Measurements from ENCODE around the gene ITIH1. TPM values are rescaled to one million over a fixed set of nuclear protein-coding genes. Genes with fewer than 3 reads are reported as not detected.

ITIH1 gene
- total and polyA plus RNA-seq, 2 experiments from 2014 or later: not detected

DNA sequence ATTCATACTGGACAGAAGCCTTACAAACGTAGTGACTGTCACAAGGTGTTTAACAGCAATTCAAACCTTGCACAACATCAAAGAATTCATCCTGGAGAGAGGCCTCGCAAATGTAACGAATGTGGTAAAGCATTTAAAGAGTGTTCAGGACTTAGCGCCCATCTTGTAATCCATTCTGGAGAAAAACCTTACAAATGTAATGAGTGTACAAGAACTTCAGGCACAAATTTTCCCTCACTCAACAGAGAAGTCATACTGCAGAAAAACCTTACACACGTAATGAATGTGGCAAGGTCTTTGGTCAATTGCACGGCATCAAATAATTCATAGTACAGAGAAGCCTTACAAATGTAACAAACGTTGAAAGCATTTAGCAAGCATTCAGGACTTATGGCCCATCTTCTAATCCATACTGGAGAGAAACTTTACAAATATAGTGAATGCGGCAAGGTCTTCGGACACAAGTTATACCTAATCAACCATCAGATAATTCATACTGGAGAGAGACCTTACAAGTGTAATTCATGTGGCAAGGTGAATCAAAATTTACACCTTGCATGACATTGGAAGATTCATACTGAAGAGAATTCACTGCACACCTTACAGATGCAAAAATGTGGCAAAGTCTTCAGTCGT lies 44.0 kb upstream of the ITIH1 start:
- DNase-seq: no peak
- in situ Hi-C loops (cut with MboI): no loop called here
- no peak overlapping the region for H3K27ac ChIP-seq

DNA sequence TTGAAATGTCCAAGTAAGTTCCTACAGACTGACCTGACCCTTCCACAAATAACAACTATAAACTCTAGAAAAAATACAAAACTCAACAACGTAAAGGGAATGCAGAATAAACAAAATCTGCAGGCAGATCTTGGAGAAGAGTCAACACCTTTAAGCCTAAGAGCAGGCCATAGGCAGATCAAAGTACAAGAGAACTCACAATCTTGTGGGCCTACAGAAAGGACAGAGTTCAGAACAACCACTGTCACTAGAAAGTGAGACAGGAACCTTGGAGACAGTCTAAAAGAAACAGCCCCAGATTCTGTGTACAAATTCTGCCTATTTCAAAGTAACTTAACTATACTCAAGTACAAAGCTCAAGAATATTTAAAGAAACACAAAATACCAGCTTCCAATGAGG lies 37.7 kb upstream of the ITIH1 start:
- no peaks in the 10 kb centered on the region for H3K79me2 ChIP-seq (ENCODE audit: insufficient read depth)
- WGBS, 2 experiments (ENCODE audit: low coverage in 1 of 2, low lambda C conversion rate in 2 of 2, missing lambda C conversion rate in 2 of 2): 93 to 97% methylated on average over 1 of the region's 1 CpG
- H3K27ac ChIP-seq: no peak overlapping the region

More for the DNA sequence above, 44.0 kb upstream of the ITIH1 start:
- H3K9ac ChIP-seq: no peak overlapping the region
- no peak overlapping the region for H3K4me3 ChIP-seq
- H3K4me1 ChIP-seq (ENCODE audit: insufficient read depth): no peaks in the 10 kb centered on the region
- TF ChIP-seq EZH2phosphoT487 (IDR thresholded peaks at IDR 0.05; ENCODE audit: insufficient read depth, low read depth) (no peak), EZH2 (IDR thresholded peaks at IDR 0.05; ENCODE audit: insufficient read depth, poor library complexity, severe bottlenecking) (no peak)
- H3F3A ChIP-seq (ENCODE audit: insufficient read depth): no peaks in the 10 kb centered on the region
- no peaks in the 10 kb centered on the region for H3K9me3 ChIP-seq (ENCODE audit: low read depth)
- H4K20me1 ChIP-seq (ENCODE audit: insufficient read depth): no peaks in the 10 kb centered on the region
- H3K4me2 ChIP-seq (ENCODE audit: unreplicated experiment): no peak overlapping the region
- no peak overlapping the region for H2AFZ ChIP-seq
- H3K9me2 ChIP-seq (ENCODE audit: insufficient read depth): no peaks in the 10 kb centered on the region
- peaks cover 33% of the 10 kb centered on the region for H3K36me3 ChIP-seq (ENCODE audit: low read depth)
- no peaks in the 10 kb centered on the region for H3K27me3 ChIP-seq (replicated peaks; ENCODE audit: insufficient read depth)
- no peaks in the 10 kb centered on the region for H3K79me2 ChIP-seq (ENCODE audit: insufficient read depth)
- 91 to 95% methylated on average over 10 of the region's 10 CpGs for WGBS, 2 experiments (ENCODE audit: low coverage in 1 of 2, low lambda C conversion rate in 2 of 2, missing lambda C conversion rate in 2 of 2)

DNA sequence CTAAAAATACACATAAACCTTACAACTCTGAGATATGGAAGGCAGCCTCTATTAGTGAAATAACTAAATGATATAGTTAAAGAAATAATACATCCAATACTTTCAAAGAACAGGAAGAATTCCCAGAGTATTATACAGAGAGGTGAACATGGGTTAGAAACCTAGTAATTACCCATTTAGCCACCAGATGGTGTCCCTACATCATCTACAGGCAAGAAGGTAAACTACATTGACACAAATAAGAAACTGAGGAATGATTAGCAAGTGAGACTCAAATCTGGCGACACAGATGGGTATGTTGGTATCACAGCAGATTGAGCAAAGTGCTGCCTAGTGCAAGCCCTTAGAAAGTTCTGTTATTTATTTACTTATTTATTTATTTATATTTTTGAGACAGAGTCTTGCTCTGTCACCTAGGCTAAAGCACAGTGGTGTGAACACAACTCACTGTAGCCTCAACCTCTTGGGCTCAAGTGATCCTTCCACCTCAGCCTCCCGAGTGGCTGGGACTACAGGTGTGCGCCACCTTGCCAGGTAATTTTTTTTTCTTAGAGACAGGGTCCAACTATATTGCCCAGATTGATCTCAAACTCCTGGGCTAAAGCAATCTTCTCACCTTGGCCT lies 34.9 kb upstream of the ITIH1 start:
- H3K79me2 ChIP-seq (ENCODE audit: insufficient read depth): no peaks in the 10 kb centered on the region
- H3F3A ChIP-seq (ENCODE audit: insufficient read depth): no peaks in the 10 kb centered on the region
- H4K20me1 ChIP-seq (ENCODE audit: insufficient read depth): no peaks in the 10 kb centered on the region
- DNase-seq: peak; percentile 43
- no peaks in the 10 kb centered on the region for H3K27me3 ChIP-seq (replicated peaks; ENCODE audit: insufficient read depth)
- TF ChIP-seq EZH2phosphoT487 (IDR thresholded peaks at IDR 0.05; ENCODE audit: insufficient read depth, low read depth) (no peak), EZH2 (IDR thresholded peaks at IDR 0.05; ENCODE audit: insufficient read depth, poor library complexity, severe bottlenecking) (no peak)
- no peak overlapping the region for H3K4me2 ChIP-seq (ENCODE audit: unreplicated experiment)
- no peak overlapping the region for H3K9ac ChIP-seq
- no peak overlapping the region for H3K4me3 ChIP-seq
- H3K9me3 ChIP-seq (ENCODE audit: low read depth): no peaks in the 10 kb centered on the region
- H2AFZ ChIP-seq: no peak overlapping the region
- in situ Hi-C loops (cut with MboI): no loop called here
- H3K9me2 ChIP-seq (ENCODE audit: insufficient read depth): no peaks in the 10 kb centered on the region
- 75 to 80% methylated on average over 3 of the region's 3 CpGs for WGBS, 2 experiments (ENCODE audit: low coverage in 1 of 2, low lambda C conversion rate in 2 of 2, missing lambda C conversion rate in 2 of 2)
- H3K27ac ChIP-seq: no peak overlapping the region
- no peaks in the 10 kb centered on the region for H3K4me1 ChIP-seq (ENCODE audit: insufficient read depth)
- peaks cover 20% of the 10 kb centered on the region for H3K36me3 ChIP-seq (ENCODE audit: low read depth)

More for the DNA sequence above, 37.7 kb upstream of the ITIH1 start:
- Histone ChIP-seq H3K27me3 (replicated peaks; ENCODE audit: insufficient read depth) (no peaks in the 10 kb centered on the region), H3K4me2 (ENCODE audit: unreplicated experiment) (no peak overlapping the region), H3K36me3 (ENCODE audit: low read depth) (peaks cover 15% of the 10 kb centered on the region), H3K4me3 (no peak overlapping the region), H3F3A (ENCODE audit: insufficient read depth) (no peaks in the 10 kb centered on the region), H2AFZ (no peak overlapping the region), H3K9me2 (ENCODE audit: insufficient read depth) (no peaks in the 10 kb centered on the region), H3K4me1 (ENCODE audit: insufficient read depth) (no peaks in the 10 kb centered on the region), H3K9me3 (ENCODE audit: low read depth) (no peaks in the 10 kb centered on the region), H4K20me1 (ENCODE audit: insufficient read depth) (no peaks in the 10 kb centered on the region), H3K9ac (no peak overlapping the region)
- in situ Hi-C loops (cut with MboI): no loop called here
- no peak for TF ChIP-seq EZH2 (IDR thresholded peaks at IDR 0.05; ENCODE audit: insufficient read depth, poor library complexity, severe bottlenecking)
- no peak for TF ChIP-seq EZH2phosphoT487 (IDR thresholded peaks at IDR 0.05; ENCODE audit: insufficient read depth, low read depth)
- DNase-seq: no peak

GRCh38 chr3:52743152-52743551 lies 34.2 kb upstream of the ITIH1 start:
- Histone ChIP-seq H3K79me2 (ENCODE audit: insufficient read depth) (no peaks in the 10 kb centered on the region), H2AFZ (no peak overlapping the region), H4K20me1 (ENCODE audit: insufficient read depth) (no peaks in the 10 kb centered on the region), H3K9me2 (ENCODE audit: insufficient read depth) (no peaks in the 10 kb centered on the region), H3K4me1 (ENCODE audit: insufficient read depth) (no peaks in the 10 kb centered on the region), H3K27me3 (replicated peaks; ENCODE audit: insufficient read depth) (no peaks in the 10 kb centered on the region), H3K4me2 (ENCODE audit: unreplicated experiment) (no peak overlapping the region), H3K27ac (no peak overlapping the region), H3K36me3 (ENCODE audit: low read depth) (peaks cover 21% of the 10 kb centered on the region), H3F3A (ENCODE audit: insufficient read depth) (no peaks in the 10 kb centered on the region), H3K9ac (no peak overlapping the region), H3K9me3 (ENCODE audit: low read depth) (no peaks in the 10 kb centered on the region), H3K4me3 (no peak overlapping the region)
- WGBS, 2 experiments (ENCODE audit: low coverage in 1 of 2, low lambda C conversion rate in 2 of 2, missing lambda C conversion rate in 2 of 2): 85 to 87% methylated on average over 5 of the region's 5 CpGs
- in situ Hi-C loops (cut with MboI): no loop called here
- DNase-seq: no peak
- TF ChIP-seq EZH2phosphoT487 (IDR thresholded peaks at IDR 0.05; ENCODE audit: insufficient read depth, low read depth) (no peak), EZH2 (IDR thresholded peaks at IDR 0.05; ENCODE audit: insufficient read depth, poor library complexity, severe bottlenecking) (no peak)

All from GM23248 (cell line).